Chondrocyte (in vitro differentiated cells): ENCODE data around the gene RFXANK. TPM values are rescaled to one million over a fixed set of nuclear protein-coding genes. Genes with fewer than 3 reads are reported as not detected.

Source experiments
- DNase-seq: peaks from one replicate; pipeline ENCODE4 v3.0.0; 2021; ENCODE audit warnings: mixed read lengths, low spot score
- H3K27ac Mint-ChIP-seq: one replicate; pipeline ENCODE4 v1.8.0; 2021; ENCODE audit warnings: mild to moderate bottlenecking, moderate library complexity, mixed read lengths; ENCODE audit not compliant: unreplicated experiment
- H3K27me3 Mint-ChIP-seq: 2 replicates; pipeline ENCODE4 v1.8.0; 2021; ENCODE audit warnings: low read depth, mixed read lengths
- H3K36me3 Mint-ChIP-seq: 2 replicates; pipeline ENCODE4 v1.8.0; 2021; ENCODE audit warnings: low read depth, mixed read lengths
- H3K4me1 Mint-ChIP-seq: 2 replicates; pipeline ENCODE4 v1.8.0; 2021; ENCODE audit warnings: low read depth, mild to moderate bottlenecking, mixed read lengths
- H3K4me3 Mint-ChIP-seq: one replicate; pipeline ENCODE4 v1.8.0; 2021; ENCODE audit warnings: mild to moderate bottlenecking, moderate library complexity, mixed read lengths; ENCODE audit not compliant: unreplicated experiment
- H3K9me3 Mint-ChIP-seq: 2 replicates; pipeline ENCODE4 v1.8.0; 2021; ENCODE audit warnings: low read depth, mixed read lengths
- long read RNA-seq: library from polyadenylated mRNA; stranded (forward); transcript quantifications from one replicate; pipeline ENCODE4 v2.0.0, GENCODE V29; 2021
- total RNA-seq: library from RNA; stranded (reverse); gene quantifications from 3 replicates; pipeline ENCODE4 v1.2.1, GENCODE V29; 2021
- TF ChIP-seq, protein P1 (sequence below): fragments of 200-600 bp; sonication (generic); IDR thresholded peaks from 2 replicates; pipeline ENCODE4 v1.5.0; 2021; ENCODE audit warnings: antibody characterized with exemption, mild to moderate bottlenecking, moderate library complexity

Gene RFXANK, protein sequence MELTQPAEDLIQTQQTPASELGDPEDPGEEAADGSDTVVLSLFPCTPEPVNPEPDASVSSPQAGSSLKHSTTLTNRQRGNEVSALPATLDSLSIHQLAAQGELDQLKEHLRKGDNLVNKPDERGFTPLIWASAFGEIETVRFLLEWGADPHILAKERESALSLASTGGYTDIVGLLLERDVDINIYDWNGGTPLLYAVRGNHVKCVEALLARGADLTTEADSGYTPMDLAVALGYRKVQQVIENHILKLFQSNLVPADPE
- total RNA-seq = 64.8 to 68.9 TPM (median 66.5 TPM) in 3 replicates
- long read RNA-seq, transcript RFXANK-202 (8 exons, 1,059 nt) = minor isoform, 5 of 59 reads
- long read RNA-seq, transcript RFXANK-203 (9 exons, 1,212 nt) = major isoform, 11 of 59 reads
- long read RNA-seq, partial matches to known transcripts = 33 of 59 reads
- long read RNA-seq, other reads (novel, unspliced or antisense) = 10 of 59 reads

DNA sequence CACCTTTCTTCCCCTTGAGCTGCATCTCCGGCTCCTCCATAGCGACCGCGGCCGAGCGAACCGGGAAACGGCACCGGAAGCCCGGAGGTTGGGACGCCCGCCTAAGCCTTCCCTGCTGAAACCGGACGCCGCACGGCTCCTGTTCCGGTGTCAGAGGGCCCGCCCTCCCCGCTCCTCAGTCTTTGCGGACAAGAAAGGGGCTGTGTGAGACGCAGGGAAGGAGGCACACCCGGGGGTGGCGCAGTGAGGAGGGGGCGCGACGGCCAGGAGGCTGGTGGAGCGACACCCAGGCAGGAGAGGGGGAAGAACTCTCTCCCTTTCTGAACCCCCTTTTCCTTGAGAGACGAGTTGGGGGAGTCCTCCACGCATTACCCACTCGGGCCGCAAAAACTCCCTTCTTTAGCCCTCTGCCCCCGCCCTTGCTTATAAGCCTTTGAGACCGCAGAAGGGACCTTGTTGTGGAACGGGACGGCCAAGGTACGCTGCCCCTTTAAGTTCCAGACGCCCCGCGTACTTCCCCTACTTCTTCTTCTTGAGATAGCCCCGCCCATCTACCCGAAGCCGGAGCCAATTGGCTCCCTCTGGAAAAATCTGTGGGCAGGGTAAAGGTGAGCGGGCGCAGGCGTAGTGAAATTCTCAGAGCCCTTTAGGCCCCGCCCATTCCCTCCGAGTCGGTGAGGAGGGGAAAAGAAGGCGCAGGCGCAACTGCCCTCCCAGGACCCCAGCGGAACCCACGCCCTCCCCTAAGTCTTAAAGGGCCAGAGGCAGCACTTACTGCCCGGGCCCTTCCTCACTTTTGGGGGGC, at the start of gene RFXANK, which contains the start of gene BORCS8:
TSS of gene RFXANK (plus strand) at position 181 of the 805 bp plus-strand sequence. CDS start 1,689 bp downstream, outside the sequence.
TSS of gene BORCS8 (minus strand) at position 75 of the 805 bp plus-strand sequence. CDS start at position 40, 35 bp downstream.
- peaks cover 43% of the 10 kb centered on the region for H3K4me1 Mint-ChIP-seq
- H3K9me3 Mint-ChIP-seq = no peaks in the 10 kb centered on the region
- H3K4me3 Mint-ChIP-seq = peak within 1 kb of the TSS; percentile 93
- TF ChIP-seq, protein P1, sequence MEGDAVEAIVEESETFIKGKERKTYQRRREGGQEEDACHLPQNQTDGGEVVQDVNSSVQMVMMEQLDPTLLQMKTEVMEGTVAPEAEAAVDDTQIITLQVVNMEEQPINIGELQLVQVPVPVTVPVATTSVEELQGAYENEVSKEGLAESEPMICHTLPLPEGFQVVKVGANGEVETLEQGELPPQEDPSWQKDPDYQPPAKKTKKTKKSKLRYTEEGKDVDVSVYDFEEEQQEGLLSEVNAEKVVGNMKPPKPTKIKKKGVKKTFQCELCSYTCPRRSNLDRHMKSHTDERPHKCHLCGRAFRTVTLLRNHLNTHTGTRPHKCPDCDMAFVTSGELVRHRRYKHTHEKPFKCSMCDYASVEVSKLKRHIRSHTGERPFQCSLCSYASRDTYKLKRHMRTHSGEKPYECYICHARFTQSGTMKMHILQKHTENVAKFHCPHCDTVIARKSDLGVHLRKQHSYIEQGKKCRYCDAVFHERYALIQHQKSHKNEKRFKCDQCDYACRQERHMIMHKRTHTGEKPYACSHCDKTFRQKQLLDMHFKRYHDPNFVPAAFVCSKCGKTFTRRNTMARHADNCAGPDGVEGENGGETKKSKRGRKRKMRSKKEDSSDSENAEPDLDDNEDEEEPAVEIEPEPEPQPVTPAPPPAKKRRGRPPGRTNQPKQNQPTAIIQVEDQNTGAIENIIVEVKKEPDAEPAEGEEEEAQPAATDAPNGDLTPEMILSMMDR = no peak
- H3K27ac Mint-ChIP-seq = peak within 1 kb of the TSS; percentile 98
- H3K27me3 Mint-ChIP-seq = no peaks in the 10 kb centered on the region
- DNase-seq = peak; percentile 99
- peaks cover 7% of the 10 kb centered on the region for H3K36me3 Mint-ChIP-seq

DNA sequence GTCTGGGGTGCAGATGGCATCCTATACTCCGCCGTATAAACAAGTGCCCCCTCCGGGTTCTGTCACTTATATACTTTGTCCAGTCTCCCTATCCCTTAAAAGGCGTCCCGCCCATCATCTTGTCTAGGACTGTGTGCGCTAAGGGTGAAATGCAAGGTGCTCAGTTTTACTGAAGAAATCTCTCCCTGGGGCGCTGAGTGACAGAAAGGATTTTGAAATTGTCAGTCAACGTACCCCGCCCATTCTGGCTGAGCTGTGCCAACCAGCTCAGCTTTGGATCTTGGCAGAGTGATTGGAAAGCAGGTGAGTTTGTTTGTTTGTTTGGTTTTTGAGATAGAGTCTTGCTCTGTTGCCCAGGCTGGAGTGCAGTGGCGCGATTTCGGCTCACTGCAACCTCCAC, 49.7 kb upstream of the RFXANK start:
- H3K27ac Mint-ChIP-seq = no peak overlapping the region

DNA sequence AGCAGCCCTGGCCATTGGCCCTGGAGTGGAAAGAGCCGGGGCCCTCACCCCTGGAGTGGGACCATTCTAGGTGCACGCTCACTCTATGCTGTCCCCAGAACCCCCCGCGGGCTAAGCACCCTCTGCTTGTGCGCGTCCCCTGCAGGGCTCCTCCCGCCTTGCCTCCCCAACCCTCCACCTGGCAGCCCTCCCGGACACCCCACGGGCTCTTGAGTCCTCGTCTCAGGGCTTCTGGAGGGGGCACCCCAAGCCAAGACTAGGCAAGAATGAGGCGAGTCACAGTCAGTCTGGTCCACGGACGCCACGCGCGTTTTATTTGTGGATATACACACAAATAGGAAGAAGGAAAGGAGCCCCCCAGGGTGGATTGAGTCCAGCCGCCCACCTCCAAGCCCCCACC, 46.8 kb upstream of the RFXANK start:
- TF ChIP-seq, protein P1 = no peak
- H3K4me3 Mint-ChIP-seq = no peak overlapping the region

More for the DNA sequence above, 49.7 kb upstream of the RFXANK start:
- Mint-ChIP-seq H3K4me1 (peaks cover 13% of the 10 kb centered on the region), H3K9me3 (no peaks in the 10 kb centered on the region), H3K36me3 (no peaks in the 10 kb centered on the region), H3K4me3 (no peak overlapping the region), H3K27me3 (no peaks in the 10 kb centered on the region)
- DNase-seq = no peak
- TF ChIP-seq, protein P1 = no peak

DNA sequence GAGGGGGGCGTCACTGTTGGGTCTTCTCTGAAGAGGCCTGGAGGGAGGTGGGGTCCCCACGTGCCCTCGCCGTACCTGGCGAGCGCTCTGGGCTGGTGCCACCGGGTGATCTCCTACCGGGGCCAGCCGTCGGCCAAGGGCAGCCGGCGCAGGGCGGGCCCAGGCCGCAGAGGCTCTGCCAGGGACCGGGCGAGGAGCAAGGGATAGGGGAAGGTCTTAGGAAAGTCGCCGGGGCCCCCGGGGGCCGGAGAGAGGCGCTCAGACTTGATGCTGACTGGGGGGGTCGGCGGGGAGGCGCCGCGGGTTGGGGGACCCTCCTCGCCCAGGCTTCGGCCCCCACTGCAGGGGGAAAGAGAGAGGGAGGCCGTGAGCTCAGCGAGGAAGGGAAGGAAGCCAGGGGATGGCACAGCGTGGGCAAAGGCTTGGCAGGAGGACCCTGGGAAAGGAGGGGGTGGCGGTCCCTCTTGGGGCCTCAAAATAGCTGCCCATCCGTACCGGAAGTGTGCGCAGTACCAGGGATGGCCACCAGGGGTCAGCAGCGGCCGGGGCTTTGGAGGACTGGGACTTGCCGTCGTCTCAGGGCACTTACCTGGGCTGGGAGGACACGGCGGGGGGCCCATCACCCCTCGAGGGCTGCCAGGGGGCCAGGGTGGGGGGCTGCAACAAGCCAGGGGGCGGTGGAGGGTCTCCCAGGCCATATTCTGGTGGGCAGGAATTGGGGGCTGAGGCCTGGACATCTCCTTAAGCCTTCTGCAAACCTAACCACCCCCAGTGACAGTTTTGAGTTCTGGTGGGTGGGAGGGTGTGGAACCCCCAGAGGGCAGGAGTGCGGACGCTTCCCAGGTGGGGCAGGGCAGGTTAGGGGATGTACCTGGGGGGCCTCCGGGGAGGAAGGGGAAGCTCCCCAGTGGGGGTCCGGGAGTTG, 46.1 kb upstream of the RFXANK start:
- Mint-ChIP-seq H3K27me3 (no peaks in the 10 kb centered on the region), H3K27ac (no peak overlapping the region), H3K36me3 (no peaks in the 10 kb centered on the region), H3K9me3 (no peaks in the 10 kb centered on the region), H3K4me3 (no peak overlapping the region), H3K4me1 (no peaks in the 10 kb centered on the region)
- no peak for DNase-seq
- TF ChIP-seq, protein P1 = peak; percentile 88

More for the DNA sequence above, 46.8 kb upstream of the RFXANK start:
- H3K9me3 Mint-ChIP-seq = no peaks in the 10 kb centered on the region
- no peaks in the 10 kb centered on the region for H3K36me3 Mint-ChIP-seq
- no peaks in the 10 kb centered on the region for H3K27me3 Mint-ChIP-seq
- no peak for DNase-seq
- no peaks in the 10 kb centered on the region for H3K4me1 Mint-ChIP-seq
- H3K27ac Mint-ChIP-seq = no peak overlapping the region
